HepG2 (cell line): ENCODE measurements around the gene LRRC10B. TPM values are rescaled to one million over a fixed set of nuclear protein-coding genes. Genes with fewer than 3 reads are reported as not detected.

ENCODE experiments used
- CENPT ChIP-seq: sonication (generic); formaldehyde crosslinking; IDR thresholded peaks from 2 replicates; pipeline ENCODE4 v1.8.0; 2022; ENCODE audit warnings: low read depth, mild to moderate bottlenecking, moderate library complexity, missing genetic modification reagents
- GLI4 ChIP-seq: sonication (generic); formaldehyde crosslinking; IDR thresholded peaks from 2 replicates; pipeline ENCODE4 v1.5.1; 2020; ENCODE audit warnings: missing genetic modification reagents, mild to moderate bottlenecking, moderate library complexity, borderline replicate concordance
- KAT8 ChIP-seq: IDR thresholded peaks from 2 replicates; pipeline ENCODE4 v1.6.1; 2016; ENCODE audit warnings: missing genetic modification reagents, missing compliant biosample characterization
- REL ChIP-seq: sonication (generic); formaldehyde crosslinking; conservative IDR thresholded peaks from 2 replicates; pipeline ENCODE4 v1.8.0; 2022; ENCODE audit warnings: mild to moderate bottlenecking, missing genetic modification reagents, moderate library complexity
- SP4 ChIP-seq: sonication (generic); formaldehyde crosslinking; IDR thresholded peaks from 2 replicates; pipeline ENCODE4 v1.8.1; 2023; ENCODE audit warnings: mild to moderate bottlenecking, missing genetic modification reagents
- STAG1 ChIP-seq: sonication (generic); formaldehyde crosslinking; IDR thresholded peaks from 2 replicates; pipeline ENCODE4 v1.4.0; 2020; ENCODE audit warnings: missing genetic modification reagents
- XBP1 ChIP-seq: sonication (generic); formaldehyde crosslinking; IDR thresholded peaks from 2 replicates; pipeline ENCODE4 v1.5.0; 2020; ENCODE audit warnings: missing genetic modification reagents
- ZNF232 ChIP-seq: sonication (generic); formaldehyde crosslinking; IDR thresholded peaks from 2 replicates; pipeline ENCODE4 v1.4.0; 2020; ENCODE audit warnings: missing genetic modification reagents, borderline replicate concordance
- ZNF24 ChIP-seq: fragments of 450-650 bp; IDR thresholded peaks from 2 replicates; pipeline ENCODE4 v1.6.1; 2017; ENCODE audit warnings: antibody characterized with exemption, mild to moderate bottlenecking
- polyA plus RNA-seq, 8 experiments: library from polyadenylated mRNA; depleted of rRNA in 3 of 8; stranded (reverse) in 7 of 8; unstranded in 1 of 8; fragments of >200 nt; fragmentation: Illumina TruSeq in 4 of 8; extraction: Trizol in 4 of 8; gene quantifications; 2 replicates each; pipeline versions ENCODE4 v1.2.1 to v1.2.3, GENCODE V29; 2011 to 2016; ENCODE audit warnings: low read depth in 4 of 8, missing spikeins in 1 of 8, mixed read lengths in 1 of 8; ENCODE audit not compliant: insufficient read depth in 1 of 8
- total RNA-seq, 5 experiments: library from RNA; depleted of rRNA; stranded (reverse); fragments of >200 nt; fragmentation: Illumina TruSeq; extraction: Trizol; gene quantifications; 2 replicates each; pipeline ENCODE4 v1.2.3, GENCODE V29; 2016; ENCODE audit warnings: low read depth in 1 of 5
- TF ChIP-seq, protein P1 (sequence below): sonication (generic); formaldehyde crosslinking; IDR thresholded peaks from 2 replicates; pipeline ENCODE4 v1.4.0; 2020; ENCODE audit warnings: missing genetic modification reagents
- TF ChIP-seq, protein P2 (sequence below): sonication (generic); formaldehyde crosslinking; IDR thresholded peaks from 2 replicates; pipeline ENCODE4 v1.4.0; 2020; ENCODE audit warnings: missing genetic modification reagents, borderline replicate concordance
- TF ChIP-seq, protein P3 (sequence below): sonication (generic); formaldehyde crosslinking; IDR thresholded peaks from 2 replicates; pipeline ENCODE4 v1.4.0; 2020; ENCODE audit warnings: low read depth, mild to moderate bottlenecking, missing genetic modification reagents
- TF ChIP-seq, protein P4 (sequence below): sonication (generic); formaldehyde crosslinking; IDR thresholded peaks from 2 replicates; pipeline ENCODE4 v1.9.0; 2021; ENCODE audit warnings: mild to moderate bottlenecking, missing genetic modification reagents

LRRC10B gene
- total and polyA plus RNA-seq, 2 of the 13 experiments (the other 11 are each of a cell fraction or from before 2014, with no cell fraction given): not detected

DNA sequence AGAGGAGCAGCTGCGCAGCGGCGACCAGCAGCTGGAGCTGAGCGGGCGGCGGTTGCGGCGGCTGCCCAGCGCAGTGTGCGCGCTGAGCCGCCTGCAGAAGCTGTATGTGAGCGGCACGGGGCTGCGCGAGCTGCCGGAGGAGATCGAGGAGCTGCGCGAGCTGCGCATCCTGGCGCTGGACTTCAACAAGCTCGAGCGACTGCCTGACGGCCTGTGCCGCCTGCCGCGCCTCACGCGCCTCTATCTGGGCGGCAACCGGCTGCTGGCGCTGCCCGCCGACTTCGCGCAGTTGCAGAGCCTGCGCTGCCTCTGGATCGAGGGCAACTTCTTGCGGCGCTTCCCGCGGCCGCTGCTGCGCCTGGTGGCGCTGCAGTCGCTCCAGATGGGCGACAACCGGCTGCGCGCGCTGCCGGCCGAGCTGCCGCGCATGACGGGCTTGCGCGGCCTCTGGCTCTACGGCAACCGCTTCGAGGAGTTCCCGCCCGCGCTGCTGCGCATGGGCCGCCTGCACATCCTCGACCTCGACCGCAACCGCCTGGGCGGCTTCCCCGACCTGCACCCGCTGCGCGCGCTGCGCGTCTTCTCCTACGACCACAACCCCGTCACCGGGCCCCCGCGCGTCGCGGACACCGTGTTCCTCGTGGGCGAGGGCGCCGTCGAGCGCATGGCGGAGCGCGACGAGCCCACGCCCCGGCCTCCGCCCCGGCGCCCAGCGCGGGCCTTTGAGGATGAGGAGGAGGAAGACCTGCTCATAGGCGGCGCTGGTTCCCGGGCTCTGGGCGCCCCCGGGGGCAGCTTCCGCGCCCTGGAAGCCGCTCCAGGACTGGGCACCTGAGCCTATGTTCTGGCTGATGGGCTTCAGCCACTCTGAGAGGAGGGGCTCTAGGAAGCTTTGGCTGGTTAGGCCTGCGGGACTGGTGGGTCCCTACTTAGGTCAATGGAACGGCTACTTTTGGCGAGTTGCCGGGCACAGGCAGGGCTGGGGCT, 787 bp downstream of the LRRC10B start (continued):
- TF ChIP-seq, protein P1, sequence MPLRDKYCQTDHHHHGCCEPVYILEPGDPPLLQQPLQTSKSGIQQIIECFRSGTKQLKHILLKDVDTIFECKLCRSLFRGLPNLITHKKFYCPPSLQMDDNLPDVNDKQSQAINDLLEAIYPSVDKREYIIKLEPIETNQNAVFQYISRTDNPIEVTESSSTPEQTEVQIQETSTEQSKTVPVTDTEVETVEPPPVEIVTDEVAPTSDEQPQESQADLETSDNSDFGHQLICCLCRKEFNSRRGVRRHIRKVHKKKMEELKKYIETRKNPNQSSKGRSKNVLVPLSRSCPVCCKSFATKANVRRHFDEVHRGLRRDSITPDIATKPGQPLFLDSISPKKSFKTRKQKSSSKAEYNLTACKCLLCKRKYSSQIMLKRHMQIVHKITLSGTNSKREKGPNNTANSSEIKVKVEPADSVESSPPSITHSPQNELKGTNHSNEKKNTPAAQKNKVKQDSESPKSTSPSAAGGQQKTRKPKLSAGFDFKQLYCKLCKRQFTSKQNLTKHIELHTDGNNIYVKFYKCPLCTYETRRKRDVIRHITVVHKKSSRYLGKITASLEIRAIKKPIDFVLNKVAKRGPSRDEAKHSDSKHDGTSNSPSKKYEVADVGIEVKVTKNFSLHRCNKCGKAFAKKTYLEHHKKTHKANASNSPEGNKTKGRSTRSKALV (CRISPR knock-in tag): peak; percentile 100
- TF ChIP-seq XBP1 (CRISPR knock-in tag): no peak
- TF ChIP-seq SP4 (CRISPR knock-in tag): peak; percentile 61; the same call in 1 of the 2 replicates
- TF ChIP-seq, protein P2, sequence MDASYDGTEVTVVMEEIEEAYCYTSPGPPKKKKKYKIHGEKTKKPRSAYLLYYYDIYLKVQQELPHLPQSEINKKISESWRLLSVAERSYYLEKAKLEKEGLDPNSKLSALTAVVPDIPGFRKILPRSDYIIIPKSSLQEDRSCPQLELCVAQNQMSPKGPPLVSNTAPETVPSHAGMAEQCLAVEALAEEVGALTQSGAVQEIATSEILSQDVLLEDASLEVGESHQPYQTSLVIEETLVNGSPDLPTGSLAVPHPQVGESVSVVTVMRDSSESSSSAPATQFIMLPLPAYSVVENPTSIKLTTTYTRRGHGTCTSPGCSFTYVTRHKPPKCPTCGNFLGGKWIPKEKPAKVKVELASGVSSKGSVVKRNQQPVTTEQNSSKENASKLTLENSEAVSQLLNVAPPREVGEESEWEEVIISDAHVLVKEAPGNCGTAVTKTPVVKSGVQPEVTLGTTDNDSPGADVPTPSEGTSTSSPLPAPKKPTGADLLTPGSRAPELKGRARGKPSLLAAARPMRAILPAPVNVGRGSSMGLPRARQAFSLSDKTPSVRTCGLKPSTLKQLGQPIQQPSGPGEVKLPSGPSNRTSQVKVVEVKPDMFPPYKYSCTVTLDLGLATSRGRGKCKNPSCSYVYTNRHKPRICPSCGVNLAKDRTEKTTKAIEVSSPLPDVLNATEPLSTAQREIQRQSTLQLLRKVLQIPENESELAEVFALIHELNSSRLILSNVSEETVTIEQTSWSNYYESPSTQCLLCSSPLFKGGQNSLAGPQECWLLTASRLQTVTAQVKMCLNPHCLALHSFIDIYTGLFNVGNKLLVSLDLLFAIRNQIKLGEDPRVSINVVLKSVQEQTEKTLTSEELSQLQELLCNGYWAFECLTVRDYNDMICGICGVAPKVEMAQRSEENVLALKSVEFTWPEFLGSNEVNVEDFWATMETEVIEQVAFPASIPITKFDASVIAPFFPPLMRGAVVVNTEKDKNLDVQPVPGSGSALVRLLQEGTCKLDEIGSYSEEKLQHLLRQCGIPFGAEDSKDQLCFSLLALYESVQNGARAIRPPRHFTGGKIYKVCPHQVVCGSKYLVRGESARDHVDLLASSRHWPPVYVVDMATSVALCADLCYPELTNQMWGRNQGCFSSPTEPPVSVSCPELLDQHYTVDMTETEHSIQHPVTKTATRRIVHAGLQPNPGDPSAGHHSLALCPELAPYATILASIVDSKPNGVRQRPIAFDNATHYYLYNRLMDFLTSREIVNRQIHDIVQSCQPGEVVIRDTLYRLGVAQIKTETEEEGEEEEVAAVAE (CRISPR knock-in tag): no peak
- TF ChIP-seq, protein P3, sequence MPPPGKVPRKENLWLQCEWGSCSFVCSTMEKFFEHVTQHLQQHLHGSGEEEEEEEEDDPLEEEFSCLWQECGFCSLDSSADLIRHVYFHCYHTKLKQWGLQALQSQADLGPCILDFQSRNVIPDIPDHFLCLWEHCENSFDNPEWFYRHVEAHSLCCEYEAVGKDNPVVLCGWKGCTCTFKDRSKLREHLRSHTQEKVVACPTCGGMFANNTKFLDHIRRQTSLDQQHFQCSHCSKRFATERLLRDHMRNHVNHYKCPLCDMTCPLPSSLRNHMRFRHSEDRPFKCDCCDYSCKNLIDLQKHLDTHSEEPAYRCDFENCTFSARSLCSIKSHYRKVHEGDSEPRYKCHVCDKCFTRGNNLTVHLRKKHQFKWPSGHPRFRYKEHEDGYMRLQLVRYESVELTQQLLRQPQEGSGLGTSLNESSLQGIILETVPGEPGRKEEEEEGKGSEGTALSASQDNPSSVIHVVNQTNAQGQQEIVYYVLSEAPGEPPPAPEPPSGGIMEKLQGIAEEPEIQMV: no peak
- TF ChIP-seq ZNF24: no peak
- TF ChIP-seq CENPT (CRISPR knock-in tag): peak; percentile 48; the same call in 1 of the 2 replicates
- TF ChIP-seq REL (CRISPR knock-in tag): 0 out of 2 replicates have a peak, but pooled peaks have one; percentile 68
- peak; percentile 39; the same call in 1 of the 2 replicates for TF ChIP-seq KAT8 (CRISPR knock-in tag)
- TF ChIP-seq, protein P4, sequence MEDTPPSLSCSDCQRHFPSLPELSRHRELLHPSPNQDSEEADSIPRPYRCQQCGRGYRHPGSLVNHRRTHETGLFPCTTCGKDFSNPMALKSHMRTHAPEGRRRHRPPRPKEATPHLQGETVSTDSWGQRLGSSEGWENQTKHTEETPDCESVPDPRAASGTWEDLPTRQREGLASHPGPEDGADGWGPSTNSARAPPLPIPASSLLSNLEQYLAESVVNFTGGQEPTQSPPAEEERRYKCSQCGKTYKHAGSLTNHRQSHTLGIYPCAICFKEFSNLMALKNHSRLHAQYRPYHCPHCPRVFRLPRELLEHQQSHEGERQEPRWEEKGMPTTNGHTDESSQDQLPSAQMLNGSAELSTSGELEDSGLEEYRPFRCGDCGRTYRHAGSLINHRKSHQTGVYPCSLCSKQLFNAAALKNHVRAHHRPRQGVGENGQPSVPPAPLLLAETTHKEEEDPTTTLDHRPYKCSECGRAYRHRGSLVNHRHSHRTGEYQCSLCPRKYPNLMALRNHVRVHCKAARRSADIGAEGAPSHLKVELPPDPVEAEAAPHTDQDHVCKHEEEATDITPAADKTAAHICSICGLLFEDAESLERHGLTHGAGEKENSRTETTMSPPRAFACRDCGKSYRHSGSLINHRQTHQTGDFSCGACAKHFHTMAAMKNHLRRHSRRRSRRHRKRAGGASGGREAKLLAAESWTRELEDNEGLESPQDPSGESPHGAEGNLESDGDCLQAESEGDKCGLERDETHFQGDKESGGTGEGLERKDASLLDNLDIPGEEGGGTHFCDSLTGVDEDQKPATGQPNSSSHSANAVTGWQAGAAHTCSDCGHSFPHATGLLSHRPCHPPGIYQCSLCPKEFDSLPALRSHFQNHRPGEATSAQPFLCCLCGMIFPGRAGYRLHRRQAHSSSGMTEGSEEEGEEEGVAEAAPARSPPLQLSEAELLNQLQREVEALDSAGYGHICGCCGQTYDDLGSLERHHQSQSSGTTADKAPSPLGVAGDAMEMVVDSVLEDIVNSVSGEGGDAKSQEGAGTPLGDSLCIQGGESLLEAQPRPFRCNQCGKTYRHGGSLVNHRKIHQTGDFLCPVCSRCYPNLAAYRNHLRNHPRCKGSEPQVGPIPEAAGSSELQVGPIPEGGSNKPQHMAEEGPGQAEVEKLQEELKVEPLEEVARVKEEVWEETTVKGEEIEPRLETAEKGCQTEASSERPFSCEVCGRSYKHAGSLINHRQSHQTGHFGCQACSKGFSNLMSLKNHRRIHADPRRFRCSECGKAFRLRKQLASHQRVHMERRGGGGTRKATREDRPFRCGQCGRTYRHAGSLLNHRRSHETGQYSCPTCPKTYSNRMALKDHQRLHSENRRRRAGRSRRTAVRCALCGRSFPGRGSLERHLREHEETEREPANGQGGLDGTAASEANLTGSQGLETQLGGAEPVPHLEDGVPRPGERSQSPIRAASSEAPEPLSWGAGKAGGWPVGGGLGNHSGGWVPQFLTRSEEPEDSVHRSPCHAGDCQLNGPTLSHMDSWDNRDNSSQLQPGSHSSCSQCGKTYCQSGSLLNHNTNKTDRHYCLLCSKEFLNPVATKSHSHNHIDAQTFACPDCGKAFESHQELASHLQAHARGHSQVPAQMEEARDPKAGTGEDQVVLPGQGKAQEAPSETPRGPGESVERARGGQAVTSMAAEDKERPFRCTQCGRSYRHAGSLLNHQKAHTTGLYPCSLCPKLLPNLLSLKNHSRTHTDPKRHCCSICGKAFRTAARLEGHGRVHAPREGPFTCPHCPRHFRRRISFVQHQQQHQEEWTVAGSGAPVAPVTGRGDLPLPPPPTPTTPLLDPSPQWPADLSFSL (CRISPR knock-in tag): no peak
- peak; percentile 59 for TF ChIP-seq STAG1 (CRISPR knock-in tag)
- no peak for TF ChIP-seq GLI4 (CRISPR knock-in tag)
- no peak; the same call in 1 of the 2 replicates for TF ChIP-seq ZNF232 (CRISPR knock-in tag)
